Stimulated activated CD4-positive, alpha-beta T cell treated with anti-CD3 and anti-CD28 coated beads, Interleukin-4, amount 100 ng/mL, for 1 hour (primary cell): ENCODE results near the gene B4GALT2.

ENCODE experiments used
- DNase-seq: peaks from one replicate; pipeline ENCODE4 v3.0.0-alpha.2; 2020

Gene B4GALT2

GRCh38 chr1:44008259-44008658 lies 29.2 kb downstream of the B4GALT2 start:
- no peak for DNase-seq

GRCh38 chr1:44010935-44011471 lies 32.0 kb downstream of the B4GALT2 start:
- no peak for DNase-seq

DNA sequence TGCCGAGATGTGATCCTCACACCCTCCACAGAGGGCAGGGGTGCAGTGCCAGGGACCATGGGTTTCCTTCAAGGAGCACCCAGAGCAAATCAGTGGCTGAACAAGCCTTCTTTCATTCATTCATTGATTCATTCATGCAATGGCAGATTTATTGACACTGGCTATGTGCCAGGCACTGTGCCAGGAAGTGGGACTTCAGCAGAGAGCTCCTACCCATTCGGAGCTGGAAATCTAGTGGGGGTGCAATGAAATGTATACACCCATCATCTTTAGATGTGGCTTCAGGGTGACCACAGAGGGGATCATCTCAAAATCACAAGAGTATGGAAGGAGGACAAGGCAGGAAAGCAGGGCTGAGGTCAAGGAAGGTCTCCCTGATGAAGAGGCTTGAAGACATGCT lies 33.4 kb downstream of the B4GALT2 start:
- no peak for DNase-seq

DNA sequence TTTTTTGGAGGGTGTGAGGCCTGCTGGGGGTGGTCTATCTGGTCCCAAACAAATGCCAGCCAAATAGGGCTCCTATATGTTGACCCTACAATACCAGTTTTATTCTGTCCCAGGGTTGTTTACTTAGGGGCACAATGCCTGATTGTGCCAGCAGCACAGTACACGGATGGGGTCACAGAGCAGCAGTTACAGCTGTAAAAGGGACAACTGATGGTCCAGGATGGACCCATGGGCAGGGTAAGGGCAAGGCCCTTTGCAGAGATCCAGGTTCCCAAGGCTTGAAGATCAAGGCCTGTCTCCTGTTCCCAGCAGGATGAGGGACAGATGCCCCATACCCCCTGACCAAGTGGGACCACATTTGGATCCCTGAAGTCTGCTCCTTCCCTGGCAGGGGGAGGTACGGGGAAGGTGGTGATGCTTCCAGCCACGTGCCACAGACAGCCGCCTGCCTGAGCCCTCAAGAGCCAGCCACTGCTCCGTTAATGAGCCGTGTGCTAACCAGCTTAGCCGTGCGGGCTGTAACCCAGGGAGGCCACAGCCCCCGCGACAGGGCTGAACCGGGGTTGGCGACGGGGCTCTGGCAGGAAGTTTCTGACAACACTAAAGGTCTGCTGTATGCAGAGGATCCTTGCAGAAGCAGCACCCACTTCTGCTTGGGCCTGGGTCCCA lies 34.1 kb downstream of the B4GALT2 start:
- DNase-seq = no peak

DNA sequence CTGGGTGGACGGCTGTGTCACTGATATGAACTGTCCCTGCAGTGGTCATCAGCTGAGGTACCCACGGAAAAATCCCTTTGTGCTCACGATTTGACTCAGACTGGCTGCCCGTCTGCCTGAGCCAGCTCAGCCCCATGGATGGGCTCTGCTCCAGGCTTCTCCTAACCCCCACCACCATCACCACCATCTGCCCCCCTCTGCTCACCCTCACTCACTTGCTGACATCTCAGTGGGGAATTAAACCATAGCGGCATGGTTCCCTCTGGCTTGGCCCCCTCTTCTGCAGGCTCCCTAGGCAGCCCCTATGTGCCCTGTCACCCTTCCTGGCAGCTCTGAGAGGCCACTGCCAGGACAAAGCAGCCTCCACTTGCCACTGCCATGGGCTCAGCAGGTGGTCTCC lies 34.9 kb downstream of the B4GALT2 start:
- no peak for DNase-seq

DNA sequence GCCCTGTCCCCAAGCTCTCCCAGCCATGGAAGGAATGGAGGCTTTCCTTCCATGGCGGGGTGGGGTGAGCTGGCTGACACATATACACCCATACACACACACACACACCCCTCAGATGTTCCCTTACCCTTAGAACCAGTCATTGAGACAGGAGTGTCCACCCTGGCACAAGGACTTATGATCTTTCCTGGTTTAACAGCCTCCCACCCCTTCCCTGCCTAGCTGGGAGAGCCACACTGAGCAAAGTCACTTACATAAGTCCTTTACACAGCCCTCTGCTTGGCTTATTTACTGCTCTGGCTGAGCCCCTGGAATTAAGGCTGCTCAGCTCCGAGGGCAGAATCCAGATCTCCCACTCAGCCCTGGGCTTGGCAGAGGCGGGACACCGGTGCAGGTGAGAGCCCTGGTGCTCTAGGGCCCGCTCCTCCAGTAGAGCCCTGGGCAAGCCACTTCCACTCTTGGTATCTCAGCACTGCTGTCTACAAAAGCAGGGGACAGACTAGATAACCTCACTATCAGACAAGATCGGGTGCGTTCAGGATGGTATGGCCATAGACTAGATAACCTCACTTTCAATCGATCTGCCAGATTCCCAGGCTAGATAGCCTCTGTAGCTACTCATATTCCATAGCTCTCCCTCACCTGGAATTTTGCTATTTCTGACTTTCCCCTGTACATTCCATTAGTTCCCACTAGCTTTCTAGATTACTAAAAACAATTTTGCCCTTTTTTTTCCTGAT lies 35.5 kb downstream of the B4GALT2 start:
- DNase-seq = no peak

DNA sequence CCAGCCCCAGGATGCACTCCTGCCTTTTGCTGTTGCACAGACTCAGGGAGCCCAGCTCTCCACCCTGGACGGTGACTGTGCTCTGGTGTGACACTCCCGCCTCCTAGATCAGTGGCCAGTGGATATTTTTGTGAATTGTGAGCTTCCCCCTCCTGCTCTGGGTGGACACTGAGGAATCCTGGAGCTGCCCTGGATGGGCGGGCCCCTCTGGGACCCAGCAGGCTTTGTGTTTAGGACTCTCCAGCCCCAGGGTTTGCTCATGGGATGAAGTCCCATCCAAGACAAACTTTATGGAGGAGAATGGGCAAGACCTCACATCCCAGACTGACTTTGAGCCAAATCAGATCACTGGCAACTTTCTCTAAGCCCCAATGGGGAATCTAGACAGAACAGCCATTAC lies 36.2 kb downstream of the B4GALT2 start:
- no peak for DNase-seq

DNA sequence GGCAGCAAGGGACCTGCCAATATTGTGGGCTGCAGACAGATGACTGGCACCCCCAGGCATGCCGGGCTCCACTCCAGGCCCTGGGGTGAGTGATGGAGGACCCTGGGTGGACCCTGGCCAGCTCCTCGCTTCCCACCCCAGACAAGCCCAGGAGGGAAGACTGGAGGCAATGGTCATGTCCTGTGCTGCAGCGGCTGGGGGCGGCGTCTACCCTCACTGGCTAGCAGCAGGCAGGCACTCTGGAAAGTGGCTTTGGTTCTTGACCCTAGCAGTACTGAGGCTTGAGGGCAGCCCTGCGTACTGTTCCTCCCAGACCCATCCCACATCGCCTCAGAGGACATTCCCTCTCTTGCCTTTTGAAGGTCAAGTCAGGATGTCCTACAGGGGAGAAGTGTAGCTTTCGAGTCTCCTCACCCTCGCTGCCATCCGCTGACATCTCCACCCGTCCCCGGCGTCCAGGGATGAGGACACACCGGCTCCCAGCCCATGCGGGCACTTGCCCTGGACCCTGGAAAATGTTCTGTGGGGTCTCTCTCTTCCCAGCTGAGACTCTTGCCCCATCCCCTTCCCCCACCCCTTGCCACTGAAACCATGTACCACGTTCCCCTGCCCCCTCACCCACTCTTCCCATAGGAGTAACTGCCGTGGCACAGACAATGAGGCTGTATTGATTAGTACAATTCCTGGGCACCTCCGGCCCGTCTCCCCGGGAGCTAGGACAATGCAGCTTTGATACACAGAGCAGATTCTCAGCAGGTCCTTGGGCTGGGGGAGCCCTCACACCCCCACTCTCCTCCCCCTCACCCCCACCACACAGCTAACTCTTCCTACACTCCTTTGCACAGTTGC lies 37.3 kb downstream of the B4GALT2 start:
- DNase-seq = no peak

GRCh38 chr1:44016890-44017400 lies 37.9 kb downstream of the B4GALT2 start:
- DNase-seq = no peak

GRCh38 chr1:44019466-44019948 lies 40.5 kb downstream of the B4GALT2 start:
- DNase-seq = no peak

- no peak for DNase-seq
Measured at GRCh38 chr1:44020464-44020863, 41.5 kb downstream of the B4GALT2 start.

GRCh38 chr1:44021156-44021555 lies 42.1 kb downstream of the B4GALT2 start:
- DNase-seq = no peak

GRCh38 chr1:44021581-44022321 lies 42.7 kb downstream of the B4GALT2 start:
- no peak for DNase-seq

DNA sequence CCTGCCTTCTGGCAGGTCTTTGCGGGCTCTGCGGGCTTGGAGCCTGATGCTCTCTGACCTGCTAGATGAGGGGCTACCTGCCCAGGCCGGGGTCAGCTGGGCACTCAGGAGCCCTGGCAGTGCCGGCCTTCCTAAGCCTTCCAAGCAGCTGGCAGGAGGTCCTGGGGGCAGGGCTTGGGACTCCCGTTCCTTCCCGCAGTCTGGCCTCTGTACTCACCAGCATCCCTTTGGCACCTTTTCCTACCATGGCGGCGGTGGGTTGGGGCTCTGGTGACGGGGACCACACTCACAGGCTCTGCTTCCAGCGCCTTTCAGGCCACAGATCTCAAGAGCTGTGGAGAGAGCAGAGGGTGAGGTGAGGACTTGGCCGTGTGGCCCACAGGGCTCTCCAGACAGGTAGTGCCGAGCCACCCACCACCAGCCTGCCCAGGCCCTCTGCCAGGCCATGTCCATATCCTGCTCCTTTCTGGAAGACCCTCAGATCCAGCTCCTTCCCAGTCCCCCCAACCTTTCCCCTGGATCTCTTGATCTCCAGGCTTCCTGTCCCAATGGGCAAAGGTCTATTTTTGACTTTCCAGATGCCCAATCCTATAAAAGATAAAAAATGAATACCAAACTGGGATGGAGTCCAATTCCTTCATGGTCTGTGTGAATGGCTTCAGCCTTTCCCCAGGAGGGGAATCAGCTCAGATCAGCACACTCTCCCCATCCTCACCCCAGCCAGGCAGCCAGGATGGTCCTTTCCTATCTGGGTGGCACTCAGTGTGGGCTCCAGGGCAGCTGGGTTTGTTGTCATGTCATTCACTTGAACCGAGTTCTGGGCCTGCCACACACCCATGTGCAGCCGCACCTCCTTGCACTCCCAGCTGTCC lies 45.3 kb downstream of the B4GALT2 start:
- no peak for DNase-seq

- DNase-seq = no peak
Measured at GRCh38 chr1:44024903-44025525, 46.0 kb downstream of the B4GALT2 start.

- no peak for DNase-seq
Measured at GRCh38 chr1:44025816-44026215, 46.8 kb downstream of the B4GALT2 start.

- no peak for DNase-seq
Measured at GRCh38 chr1:44027320-44027719, 48.3 kb downstream of the B4GALT2 start.

DNA sequence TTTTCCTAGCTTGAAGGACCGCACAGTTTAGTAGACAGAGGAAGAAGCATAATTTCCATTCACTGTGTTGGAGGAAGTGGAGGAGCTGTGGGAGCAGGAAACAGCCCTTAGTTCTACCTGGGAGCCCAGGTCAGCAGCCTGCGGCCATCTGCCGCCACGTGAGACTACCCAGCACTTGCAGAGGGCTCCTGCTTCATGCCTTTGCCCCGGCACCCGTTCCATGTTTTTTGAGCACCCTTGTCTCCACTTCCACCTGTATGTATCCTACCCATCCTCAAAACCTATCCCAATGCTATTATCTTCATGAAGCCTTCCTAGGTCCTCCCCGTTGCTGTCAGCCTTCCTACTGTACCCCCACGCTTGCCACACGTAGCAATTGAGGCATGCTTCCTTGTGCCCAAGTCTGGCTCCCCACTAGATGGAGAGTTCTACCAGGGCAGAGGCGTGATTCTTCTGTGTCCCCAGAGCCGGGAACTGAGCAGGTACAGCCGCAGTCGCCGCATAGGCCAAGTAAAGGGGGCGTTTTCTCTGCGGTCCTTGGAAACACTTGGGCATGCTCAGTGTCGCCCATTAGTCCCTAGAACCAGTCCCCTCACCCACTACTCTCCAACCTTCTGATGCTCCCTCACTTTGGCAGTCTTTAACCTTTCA lies 50.4 kb downstream of the B4GALT2 start:
- DNase-seq = no peak

GRCh38 chr1:44029911-44030604 lies 51.0 kb downstream of the B4GALT2 start:
- DNase-seq = peak; percentile 91
